ENCODE data around the gene FSIP2.

- TF ChIP-seq SP1 (IDR thresholded peaks at IDR 0.05; ENCODE audit: low read depth, low read length): no peak
- no peak for TF ChIP-seq SIRT6 (IDR thresholded peaks at IDR 0.05; ENCODE audit: low read length)
These were observed 18.8 kb downstream of the FSIP2 start for GRCh38 chr2:185757356-185757755.

All from H1 (cell line).